SH-SY5Y (cell line): ENCODE measurements around the gene NDUFS2.

Experiments used
- GATA2 ChIP-seq: IDR thresholded peaks from 2 replicates; pipeline ENCODE4 v1.6.1; 2011; ENCODE audit warnings: mild to moderate bottlenecking, low read depth, low read length
- GATA3 ChIP-seq: IDR thresholded peaks from 2 replicates; pipeline ENCODE4 v1.6.1; 2011; ENCODE audit warnings: low read depth, mild to moderate bottlenecking, low read length, moderate library complexity

GRCh38 chr1:161198194-161198896 is 3.8 kb upstream of the NDUFS2 start:
- no peak for TF ChIP-seq GATA2
- TF ChIP-seq GATA3, result no peak
